H1 (cell line): ENCODE measurements around the gene SCARB1. TPM values are rescaled to one million over a fixed set of nuclear protein-coding genes. Genes with fewer than 3 reads are reported as not detected.

ENCODE experiments used
- polyA plus RNA-seq, 7 experiments: library from polyadenylated mRNA; depleted of rRNA in 3 of 7; stranded (reverse) in 5 of 7; unstranded in 2 of 7; fragments of >200 nt in 5 of 7; fragments of 200-250 nt in 2 of 7; gene quantifications; 1 replicate in 5 of 7; 2 replicates in 1 of 7; 4 replicates in 1 of 7; pipeline versions ENCODE4 v1.2.1 to v1.2.3, GENCODE V29; 2011 to 2013; ENCODE audit warnings: missing spikeins in 2 of 7, mixed read lengths in 2 of 7
- total RNA-seq: library from RNA; stranded (reverse); fragmentation: NEBNext Ultra II Directional; extraction: Animal tissue kit (Norgen Biotek cat#: 25700); gene quantifications from 2 replicates; pipeline ENCODE4 v1.2.1, GENCODE V29; 2021
- TF ChIP-seq, protein P1 (sequence below): fragments of 300-600 bp; sonication (generic); IDR thresholded peaks from 2 replicates; pipeline ENCODE4 v1.7.1; 2012; ENCODE audit warnings: low read length, moderate library complexity, mild to moderate bottlenecking, inconsistent platforms; ENCODE audit not compliant: insufficient replicate concordance

SCARB1 gene
- total and polyA plus RNA-seq, 2 of the 8 experiments (the other 6 are each of a cell fraction or from before 2014, with no cell fraction given) = 45.3 to 57.1 TPM

DNA sequence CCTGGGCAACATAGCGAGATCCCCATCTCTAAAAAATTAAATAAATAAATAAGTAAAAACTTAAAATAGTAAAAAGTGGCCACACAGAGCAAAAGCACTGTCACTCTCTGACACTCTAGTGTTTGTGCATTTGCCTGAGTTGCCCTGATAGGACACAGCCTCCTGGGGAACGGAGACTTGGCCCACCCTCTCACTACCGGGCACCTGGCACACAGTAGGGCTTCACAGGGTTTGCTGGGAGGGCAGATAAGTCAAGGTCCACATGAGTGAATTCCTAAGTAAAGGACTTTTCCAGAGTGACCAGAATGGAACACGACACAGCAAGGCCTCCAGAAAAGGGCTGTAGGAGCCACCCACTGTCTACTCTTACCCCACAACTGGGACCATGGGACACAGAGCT lies 54.3 kb downstream of the SCARB1 start (continued):
- TF ChIP-seq, protein P1, sequence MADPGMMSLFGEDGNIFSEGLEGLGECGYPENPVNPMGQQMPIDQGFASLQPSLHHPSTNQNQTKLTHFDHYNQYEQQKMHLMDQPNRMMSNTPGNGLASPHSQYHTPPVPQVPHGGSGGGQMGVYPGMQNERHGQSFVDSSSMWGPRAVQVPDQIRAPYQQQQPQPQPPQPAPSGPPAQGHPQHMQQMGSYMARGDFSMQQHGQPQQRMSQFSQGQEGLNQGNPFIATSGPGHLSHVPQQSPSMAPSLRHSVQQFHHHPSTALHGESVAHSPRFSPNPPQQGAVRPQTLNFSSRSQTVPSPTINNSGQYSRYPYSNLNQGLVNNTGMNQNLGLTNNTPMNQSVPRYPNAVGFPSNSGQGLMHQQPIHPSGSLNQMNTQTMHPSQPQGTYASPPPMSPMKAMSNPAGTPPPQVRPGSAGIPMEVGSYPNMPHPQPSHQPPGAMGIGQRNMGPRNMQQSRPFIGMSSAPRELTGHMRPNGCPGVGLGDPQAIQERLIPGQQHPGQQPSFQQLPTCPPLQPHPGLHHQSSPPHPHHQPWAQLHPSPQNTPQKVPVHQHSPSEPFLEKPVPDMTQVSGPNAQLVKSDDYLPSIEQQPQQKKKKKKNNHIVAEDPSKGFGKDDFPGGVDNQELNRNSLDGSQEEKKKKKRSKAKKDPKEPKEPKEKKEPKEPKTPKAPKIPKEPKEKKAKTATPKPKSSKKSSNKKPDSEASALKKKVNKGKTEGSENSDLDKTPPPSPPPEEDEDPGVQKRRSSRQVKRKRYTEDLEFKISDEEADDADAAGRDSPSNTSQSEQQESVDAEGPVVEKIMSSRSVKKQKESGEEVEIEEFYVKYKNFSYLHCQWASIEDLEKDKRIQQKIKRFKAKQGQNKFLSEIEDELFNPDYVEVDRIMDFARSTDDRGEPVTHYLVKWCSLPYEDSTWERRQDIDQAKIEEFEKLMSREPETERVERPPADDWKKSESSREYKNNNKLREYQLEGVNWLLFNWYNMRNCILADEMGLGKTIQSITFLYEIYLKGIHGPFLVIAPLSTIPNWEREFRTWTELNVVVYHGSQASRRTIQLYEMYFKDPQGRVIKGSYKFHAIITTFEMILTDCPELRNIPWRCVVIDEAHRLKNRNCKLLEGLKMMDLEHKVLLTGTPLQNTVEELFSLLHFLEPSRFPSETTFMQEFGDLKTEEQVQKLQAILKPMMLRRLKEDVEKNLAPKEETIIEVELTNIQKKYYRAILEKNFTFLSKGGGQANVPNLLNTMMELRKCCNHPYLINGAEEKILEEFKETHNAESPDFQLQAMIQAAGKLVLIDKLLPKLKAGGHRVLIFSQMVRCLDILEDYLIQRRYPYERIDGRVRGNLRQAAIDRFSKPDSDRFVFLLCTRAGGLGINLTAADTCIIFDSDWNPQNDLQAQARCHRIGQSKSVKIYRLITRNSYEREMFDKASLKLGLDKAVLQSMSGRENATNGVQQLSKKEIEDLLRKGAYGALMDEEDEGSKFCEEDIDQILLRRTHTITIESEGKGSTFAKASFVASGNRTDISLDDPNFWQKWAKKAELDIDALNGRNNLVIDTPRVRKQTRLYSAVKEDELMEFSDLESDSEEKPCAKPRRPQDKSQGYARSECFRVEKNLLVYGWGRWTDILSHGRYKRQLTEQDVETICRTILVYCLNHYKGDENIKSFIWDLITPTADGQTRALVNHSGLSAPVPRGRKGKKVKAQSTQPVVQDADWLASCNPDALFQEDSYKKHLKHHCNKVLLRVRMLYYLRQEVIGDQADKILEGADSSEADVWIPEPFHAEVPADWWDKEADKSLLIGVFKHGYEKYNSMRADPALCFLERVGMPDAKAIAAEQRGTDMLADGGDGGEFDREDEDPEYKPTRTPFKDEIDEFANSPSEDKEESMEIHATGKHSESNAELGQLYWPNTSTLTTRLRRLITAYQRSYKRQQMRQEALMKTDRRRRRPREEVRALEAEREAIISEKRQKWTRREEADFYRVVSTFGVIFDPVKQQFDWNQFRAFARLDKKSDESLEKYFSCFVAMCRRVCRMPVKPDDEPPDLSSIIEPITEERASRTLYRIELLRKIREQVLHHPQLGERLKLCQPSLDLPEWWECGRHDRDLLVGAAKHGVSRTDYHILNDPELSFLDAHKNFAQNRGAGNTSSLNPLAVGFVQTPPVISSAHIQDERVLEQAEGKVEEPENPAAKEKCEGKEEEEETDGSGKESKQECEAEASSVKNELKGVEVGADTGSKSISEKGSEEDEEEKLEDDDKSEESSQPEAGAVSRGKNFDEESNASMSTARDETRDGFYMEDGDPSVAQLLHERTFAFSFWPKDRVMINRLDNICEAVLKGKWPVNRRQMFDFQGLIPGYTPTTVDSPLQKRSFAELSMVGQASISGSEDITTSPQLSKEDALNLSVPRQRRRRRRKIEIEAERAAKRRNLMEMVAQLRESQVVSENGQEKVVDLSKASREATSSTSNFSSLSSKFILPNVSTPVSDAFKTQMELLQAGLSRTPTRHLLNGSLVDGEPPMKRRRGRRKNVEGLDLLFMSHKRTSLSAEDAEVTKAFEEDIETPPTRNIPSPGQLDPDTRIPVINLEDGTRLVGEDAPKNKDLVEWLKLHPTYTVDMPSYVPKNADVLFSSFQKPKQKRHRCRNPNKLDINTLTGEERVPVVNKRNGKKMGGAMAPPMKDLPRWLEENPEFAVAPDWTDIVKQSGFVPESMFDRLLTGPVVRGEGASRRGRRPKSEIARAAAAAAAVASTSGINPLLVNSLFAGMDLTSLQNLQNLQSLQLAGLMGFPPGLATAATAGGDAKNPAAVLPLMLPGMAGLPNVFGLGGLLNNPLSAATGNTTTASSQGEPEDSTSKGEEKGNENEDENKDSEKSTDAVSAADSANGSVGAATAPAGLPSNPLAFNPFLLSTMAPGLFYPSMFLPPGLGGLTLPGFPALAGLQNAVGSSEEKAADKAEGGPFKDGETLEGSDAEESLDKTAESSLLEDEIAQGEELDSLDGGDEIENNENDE = no peak
